Neural cell (in vitro differentiated cells): ENCODE measurements around the gene PHYH. TPM values are rescaled to one million over a fixed set of nuclear protein-coding genes. Genes with fewer than 3 reads are reported as not detected.
"Not testable (repeated sequence)": the region's sequence is repeated elsewhere in the genome, so short reads cannot be mapped to it uniquely, and the experiment has no call there.

ENCODE experiments used
- H2AFZ ChIP-seq: fragments of 200-600, 300-800 bp; sonication (generic), shearing (Covaris generic); 2 replicates; pipeline ENCODE4 v1.6.0; 2014; ENCODE audit warnings: low read depth, mild to moderate bottlenecking, antibody characterized with exemption, low read length, moderate library complexity
- H3F3A ChIP-seq: fragments of 200-600 bp; shearing (Covaris generic); 2 replicates; pipeline ENCODE4 v1.6.1; 2016; ENCODE audit warnings: mild to moderate bottlenecking, moderate library complexity, mixed read lengths, antibody characterized with exemption, low read length; ENCODE audit not compliant: insufficient read depth, poor library complexity, severe bottlenecking
- H3K27ac ChIP-seq: fragments of 200-600, 300-800 bp; sonication (generic), shearing (Covaris generic); 2 replicates; pipeline ENCODE4 v1.5.1; 2014; ENCODE audit warnings: mild to moderate bottlenecking, low read length, moderate library complexity
- H3K27me3 ChIP-seq: fragments of 300-800, 200-600 bp; sonication (generic), shearing (Covaris generic); 2 replicates; pipeline ENCODE4 v1.6.0; 2014; ENCODE audit warnings: mild to moderate bottlenecking, low read depth, low read length, moderate library complexity; ENCODE audit not compliant: insufficient read depth
- H3K36me3 ChIP-seq: fragments of 300-800, 200-600 bp; sonication (generic), shearing (Covaris generic); 2 replicates; pipeline ENCODE4 v1.5.1; 2014; ENCODE audit warnings: mild to moderate bottlenecking, antibody characterized with exemption, low read length, moderate library complexity; ENCODE audit not compliant: insufficient read depth
- H3K4me2 ChIP-seq: fragments of 300-800, 200-600 bp; sonication (generic), shearing (Covaris generic); 2 replicates; pipeline ENCODE4 v1.6.0; 2014; ENCODE audit warnings: mild to moderate bottlenecking, low read length
- H3K4me3 ChIP-seq: fragments of 300-800, 200-600 bp; sonication (generic), shearing (Covaris generic); 2 replicates; pipeline ENCODE4 v1.5.1; 2014; ENCODE audit warnings: mild to moderate bottlenecking, low read length, moderate library complexity
- H3K79me2 ChIP-seq: fragments of 200-600 bp; shearing (Covaris generic); replicated peaks from 2 replicates; pipeline ENCODE4 v1.6.0; 2014; ENCODE audit warnings: mild to moderate bottlenecking, low read length, moderate library complexity; ENCODE audit not compliant: insufficient read depth
- H3K9ac ChIP-seq: fragments of 300-800, 200-600 bp; sonication (generic), shearing (Covaris generic); 2 replicates; pipeline ENCODE4 v1.6.1; 2016; ENCODE audit warnings: mild to moderate bottlenecking, low read length, mixed read lengths
- H3K9me2 ChIP-seq: fragments of 200-600 bp; shearing (Covaris generic); 2 replicates; pipeline ENCODE4 v1.6.1; 2016; ENCODE audit warnings: mild to moderate bottlenecking, low read length, mixed read lengths; ENCODE audit not compliant: insufficient read depth
- H3K9me3 ChIP-seq: fragments of 200-600, 300-800 bp; sonication (generic), shearing (Covaris generic); 2 replicates; pipeline ENCODE4 v1.6.1; 2016; ENCODE audit warnings: mild to moderate bottlenecking, mixed run types, low read length, moderate library complexity, mixed read lengths
- H4K20me1 ChIP-seq: fragments of 200-600 bp; shearing (Covaris generic); 2 replicates; pipeline ENCODE4 v1.6.1; 2016; ENCODE audit warnings: mild to moderate bottlenecking, mixed run types; ENCODE audit not compliant: insufficient read depth
- EP300 ChIP-seq: fragments of 450-650 bp; conservative IDR thresholded peaks from 2 replicates; pipeline ENCODE4 v1.6.1; 2014; ENCODE audit warnings: antibody characterized with exemption, mild to moderate bottlenecking, moderate library complexity; ENCODE audit not compliant: poor library complexity, severe bottlenecking
- EZH2 ChIP-seq: fragments of 200-600, 300-800 bp; shearing (Covaris generic), sonication (generic); IDR thresholded peaks from 2 replicates; pipeline ENCODE4 v1.6.1; 2014; ENCODE audit warnings: antibody characterized with exemption, low read length, borderline replicate concordance, mild to moderate bottlenecking; ENCODE audit not compliant: insufficient read depth, poor library complexity, severe bottlenecking
- MXI1 ChIP-seq: fragments of 450-650 bp; conservative IDR thresholded peaks from 2 replicates; pipeline ENCODE4 v1.6.1; 2014; ENCODE audit warnings: antibody characterized with exemption, mild to moderate bottlenecking; ENCODE audit not compliant: poor library complexity, severe bottlenecking
- POLR2AphosphoS5 ChIP-seq: IDR thresholded peaks from 2 replicates; pipeline ENCODE4 v1.6.1; 2012
- RAD21 ChIP-seq: fragments of 450-650 bp; conservative IDR thresholded peaks from 2 replicates; pipeline ENCODE4 v1.6.1; 2014; ENCODE audit warnings: antibody characterized with exemption, mild to moderate bottlenecking, moderate library complexity
- SMC3 ChIP-seq: fragments of 450-650 bp; conservative IDR thresholded peaks from 2 replicates; pipeline ENCODE4 v1.6.1; 2014; ENCODE audit warnings: antibody characterized with exemption, mild to moderate bottlenecking, moderate library complexity; ENCODE audit not compliant: poor library complexity
- TAF1 ChIP-seq: IDR thresholded peaks from 2 replicates; pipeline ENCODE4 v1.6.1; 2012; ENCODE audit warnings: low read depth
- polyA plus RNA-seq: library from polyadenylated mRNA; depleted of rRNA; stranded (reverse); fragments of >200 nt; gene quantifications from 2 replicates; pipeline ENCODE4 v1.2.3, GENCODE V29; 2014
- TF ChIP-seq, protein P1 (sequence below): IDR thresholded peaks from 2 replicates; pipeline ENCODE4 v1.6.1; 2012; ENCODE audit warnings: borderline replicate concordance
- TF ChIP-seq, protein P2 (sequence below): fragments of 450-650 bp; IDR thresholded peaks from 2 replicates; pipeline ENCODE4 v1.5.1; 2014; ENCODE audit warnings: antibody characterized with exemption, mild to moderate bottlenecking, moderate library complexity; ENCODE audit not compliant: poor library complexity, severe bottlenecking

The PHYH gene
- polyA plus RNA-seq, 1 donor from 2014 or later, result 7.7 TPM

DNA sequence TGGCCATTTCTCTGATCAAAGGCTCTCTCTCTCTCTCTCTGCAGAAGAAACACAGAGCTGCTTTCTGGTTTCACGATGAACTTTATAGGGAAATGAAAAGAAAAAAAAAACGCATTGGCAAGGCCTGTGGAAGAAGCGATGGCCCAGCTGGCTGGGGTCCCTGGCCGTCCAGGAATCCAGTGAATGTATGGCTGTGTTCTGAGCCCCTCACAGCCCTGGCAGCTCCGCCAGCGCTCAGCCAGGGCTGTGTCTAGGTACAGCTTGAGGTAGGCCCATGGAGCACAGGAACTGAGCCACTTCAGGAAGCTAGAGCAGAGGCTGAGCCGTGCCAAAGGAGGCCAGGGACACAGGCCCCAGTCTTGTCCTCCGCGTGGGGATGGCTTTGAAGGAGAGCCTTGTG is 52.6 kb downstream of the PHYH start:
- H3K27ac ChIP-seq, result no peak overlapping the region
- H2AFZ ChIP-seq, result no peak overlapping the region
- TF ChIP-seq SMC3 (no peak), TAF1 (no peak), POLR2AphosphoS5 (no peak)
- TF ChIP-seq, protein P1, sequence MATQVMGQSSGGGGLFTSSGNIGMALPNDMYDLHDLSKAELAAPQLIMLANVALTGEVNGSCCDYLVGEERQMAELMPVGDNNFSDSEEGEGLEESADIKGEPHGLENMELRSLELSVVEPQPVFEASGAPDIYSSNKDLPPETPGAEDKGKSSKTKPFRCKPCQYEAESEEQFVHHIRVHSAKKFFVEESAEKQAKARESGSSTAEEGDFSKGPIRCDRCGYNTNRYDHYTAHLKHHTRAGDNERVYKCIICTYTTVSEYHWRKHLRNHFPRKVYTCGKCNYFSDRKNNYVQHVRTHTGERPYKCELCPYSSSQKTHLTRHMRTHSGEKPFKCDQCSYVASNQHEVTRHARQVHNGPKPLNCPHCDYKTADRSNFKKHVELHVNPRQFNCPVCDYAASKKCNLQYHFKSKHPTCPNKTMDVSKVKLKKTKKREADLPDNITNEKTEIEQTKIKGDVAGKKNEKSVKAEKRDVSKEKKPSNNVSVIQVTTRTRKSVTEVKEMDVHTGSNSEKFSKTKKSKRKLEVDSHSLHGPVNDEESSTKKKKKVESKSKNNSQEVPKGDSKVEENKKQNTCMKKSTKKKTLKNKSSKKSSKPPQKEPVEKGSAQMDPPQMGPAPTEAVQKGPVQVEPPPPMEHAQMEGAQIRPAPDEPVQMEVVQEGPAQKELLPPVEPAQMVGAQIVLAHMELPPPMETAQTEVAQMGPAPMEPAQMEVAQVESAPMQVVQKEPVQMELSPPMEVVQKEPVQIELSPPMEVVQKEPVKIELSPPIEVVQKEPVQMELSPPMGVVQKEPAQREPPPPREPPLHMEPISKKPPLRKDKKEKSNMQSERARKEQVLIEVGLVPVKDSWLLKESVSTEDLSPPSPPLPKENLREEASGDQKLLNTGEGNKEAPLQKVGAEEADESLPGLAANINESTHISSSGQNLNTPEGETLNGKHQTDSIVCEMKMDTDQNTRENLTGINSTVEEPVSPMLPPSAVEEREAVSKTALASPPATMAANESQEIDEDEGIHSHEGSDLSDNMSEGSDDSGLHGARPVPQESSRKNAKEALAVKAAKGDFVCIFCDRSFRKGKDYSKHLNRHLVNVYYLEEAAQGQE, result no peak
- H3K4me3 ChIP-seq, result no peak overlapping the region
- H3F3A ChIP-seq, result no peaks in the 10 kb centered on the region
- no peak overlapping the region for H3K9ac ChIP-seq
- no peaks in the 10 kb centered on the region for H4K20me1 ChIP-seq
- H3K9me3 ChIP-seq, result no peaks in the 10 kb centered on the region
- H3K27me3 ChIP-seq, result no peaks in the 10 kb centered on the region
- H3K79me2 ChIP-seq, result no peaks in the 10 kb centered on the region
- no peaks in the 10 kb centered on the region for H3K9me2 ChIP-seq
- H3K36me3 ChIP-seq, result no peaks in the 10 kb centered on the region
- H3K4me2 ChIP-seq, result no peak overlapping the region

DNA sequence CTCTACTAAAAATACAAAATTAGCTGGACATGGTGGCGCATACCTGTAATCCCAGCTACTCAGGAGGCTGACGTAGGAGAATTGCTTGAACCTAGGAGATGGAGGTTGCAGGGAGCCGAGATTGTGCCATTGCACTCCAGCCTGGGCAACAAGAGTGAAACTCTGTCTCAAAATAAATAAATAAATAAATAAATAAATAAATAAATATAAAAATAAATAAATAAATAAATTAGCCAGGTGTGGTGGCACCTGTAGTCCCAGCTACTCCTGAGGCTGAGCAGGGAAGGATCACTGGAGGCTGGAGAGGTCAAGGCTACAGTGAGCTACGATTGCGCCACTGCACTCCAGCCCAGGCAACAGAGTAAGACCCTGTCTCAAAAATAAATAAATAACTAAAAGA is 57.6 kb downstream of the PHYH start:
- H3K9me3 ChIP-seq, H2AFZ ChIP-seq, H4K20me1 ChIP-seq, H3K9me2 ChIP-seq, H3K27ac ChIP-seq, H3K4me3 ChIP-seq, H3K4me2 ChIP-seq, H3K79me2 ChIP-seq, H3K36me3 ChIP-seq, H3K27me3 ChIP-seq, H3K9ac ChIP-seq, H3F3A ChIP-seq: not testable (repeated sequence)

DNA sequence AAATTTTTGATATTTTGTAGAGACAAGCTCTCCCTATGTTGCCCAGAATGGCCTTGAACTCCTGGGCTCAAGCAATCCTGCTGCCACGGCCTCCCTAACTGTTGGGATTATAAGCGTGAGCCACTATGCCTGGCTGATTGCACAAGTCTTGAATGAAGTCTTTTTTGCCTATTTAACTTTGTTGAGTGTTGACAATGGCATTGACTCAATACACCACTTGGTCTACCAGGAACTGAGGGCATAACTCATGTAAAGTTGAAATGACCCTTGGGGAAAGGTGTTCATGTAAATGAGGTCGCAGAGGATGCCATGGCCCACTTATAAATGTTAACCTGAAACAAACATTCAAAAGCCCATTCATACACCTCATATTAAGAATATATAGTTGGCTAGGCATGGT is 58.3 kb downstream of the PHYH start:
- no peaks in the 10 kb centered on the region for H3K79me2 ChIP-seq
- no peaks in the 10 kb centered on the region for H3F3A ChIP-seq
- H4K20me1 ChIP-seq, result no peaks in the 10 kb centered on the region
- H3K9me2 ChIP-seq, result no peaks in the 10 kb centered on the region
- no peak overlapping the region for H3K27ac ChIP-seq
- no peaks in the 10 kb centered on the region for H3K36me3 ChIP-seq
- H3K9ac ChIP-seq, result no peak overlapping the region
- H3K27me3 ChIP-seq, result no peaks in the 10 kb centered on the region
- H3K9me3 ChIP-seq, result no peaks in the 10 kb centered on the region
- H3K4me3 ChIP-seq, result no peak overlapping the region
- no peak overlapping the region for H3K4me2 ChIP-seq
- no peak overlapping the region for H2AFZ ChIP-seq
- TF ChIP-seq SMC3, result no peak
- no peak for TF ChIP-seq RAD21

DNA sequence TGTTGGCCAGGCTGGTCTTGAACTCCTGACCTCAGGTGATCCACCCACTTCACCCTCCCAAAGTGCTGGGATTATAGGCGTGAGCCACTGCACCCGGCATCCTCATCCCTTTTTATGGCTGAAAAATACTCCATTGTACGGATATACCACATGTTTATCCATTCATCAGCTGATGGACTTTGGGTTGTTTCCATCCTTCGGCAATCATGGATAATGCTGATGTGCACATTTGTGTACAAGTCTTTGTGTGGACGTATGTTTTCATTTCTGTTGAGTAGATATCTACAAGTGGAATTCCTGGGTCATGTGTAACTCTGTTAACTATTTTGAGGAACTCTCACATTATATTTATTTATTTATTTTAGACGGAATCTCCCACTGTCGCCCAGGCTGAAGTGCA is 59.9 kb downstream of the PHYH start:
- Histone ChIP-seq H3K27me3 (no peaks in the 10 kb centered on the region), H3K36me3 (no peaks in the 10 kb centered on the region), H3F3A (no peaks in the 10 kb centered on the region), H4K20me1 (no peaks in the 10 kb centered on the region), H3K4me3 (no peak overlapping the region), H3K4me2 (no peak overlapping the region), H3K27ac (no peak overlapping the region), H3K9ac (no peak overlapping the region), H3K79me2 (no peaks in the 10 kb centered on the region), H2AFZ (no peak overlapping the region), H3K9me3 (no peaks in the 10 kb centered on the region), H3K9me2 (no peaks in the 10 kb centered on the region)
- TF ChIP-seq POLR2AphosphoS5 (no peak), EP300 (no peak), RAD21 (no peak), MXI1 (no peak), EZH2 (no peak), SMC3 (no peak), TAF1 (no peak)
- TF ChIP-seq, protein P2, sequence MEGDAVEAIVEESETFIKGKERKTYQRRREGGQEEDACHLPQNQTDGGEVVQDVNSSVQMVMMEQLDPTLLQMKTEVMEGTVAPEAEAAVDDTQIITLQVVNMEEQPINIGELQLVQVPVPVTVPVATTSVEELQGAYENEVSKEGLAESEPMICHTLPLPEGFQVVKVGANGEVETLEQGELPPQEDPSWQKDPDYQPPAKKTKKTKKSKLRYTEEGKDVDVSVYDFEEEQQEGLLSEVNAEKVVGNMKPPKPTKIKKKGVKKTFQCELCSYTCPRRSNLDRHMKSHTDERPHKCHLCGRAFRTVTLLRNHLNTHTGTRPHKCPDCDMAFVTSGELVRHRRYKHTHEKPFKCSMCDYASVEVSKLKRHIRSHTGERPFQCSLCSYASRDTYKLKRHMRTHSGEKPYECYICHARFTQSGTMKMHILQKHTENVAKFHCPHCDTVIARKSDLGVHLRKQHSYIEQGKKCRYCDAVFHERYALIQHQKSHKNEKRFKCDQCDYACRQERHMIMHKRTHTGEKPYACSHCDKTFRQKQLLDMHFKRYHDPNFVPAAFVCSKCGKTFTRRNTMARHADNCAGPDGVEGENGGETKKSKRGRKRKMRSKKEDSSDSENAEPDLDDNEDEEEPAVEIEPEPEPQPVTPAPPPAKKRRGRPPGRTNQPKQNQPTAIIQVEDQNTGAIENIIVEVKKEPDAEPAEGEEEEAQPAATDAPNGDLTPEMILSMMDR, result no peak
- TF ChIP-seq, protein P1, result no peak
